Fibroblast of lung (primary cell): ENCODE data around the gene BEND7. TPM values are rescaled to one million over a fixed set of nuclear protein-coding genes. Genes with fewer than 3 reads are reported as not detected.

Source experiments
- DNase-seq, 2 donors: peaks; one replicate each; pipeline versions ENCODE4 v3.0.0 to v3.0.0-alpha.2; 2010; ENCODE audit warnings: low read depth in 2 of 2
- H2AFZ ChIP-seq: 2 replicates; pipeline ENCODE4 v1.5.1; 2012; ENCODE audit warnings: low read length, control low read depth, inconsistent platforms
- H3K27ac ChIP-seq: 2 replicates; pipeline ENCODE4 v1.5.1; 2011; ENCODE audit warnings: low read length, control low read depth; ENCODE audit not compliant: insufficient read depth
- H3K27me3 ChIP-seq: 2 replicates; pipeline ENCODE4 v1.5.1; 2011; ENCODE audit warnings: mild to moderate bottlenecking, low read length; ENCODE audit not compliant: control insufficient read depth, insufficient read depth
- H3K36me3 ChIP-seq: 2 replicates; pipeline ENCODE4 v1.5.1; 2011; ENCODE audit warnings: low read length; ENCODE audit not compliant: control insufficient read depth, insufficient read depth
- H3K4me1 ChIP-seq: 2 replicates; pipeline ENCODE4 v1.5.1; 2011; ENCODE audit warnings: low read length; ENCODE audit not compliant: control insufficient read depth, insufficient read depth; ENCODE audit errors: extremely low read depth
- H3K4me2 ChIP-seq: 2 replicates; pipeline ENCODE4 v1.5.1; 2011; ENCODE audit warnings: low read length, control low read depth; ENCODE audit not compliant: insufficient read depth; ENCODE audit errors: extremely low read depth
- H3K4me3 ChIP-seq, 4 experiments: fragments of 200-600 bp in 1 of 4; sonication (generic) in 1 of 4; replicated peaks in 1 of 4; 2 replicates each; pipeline ENCODE4 v1.5.1; 2011 to 2016; ENCODE audit warnings: low read length in 4 of 4, low read depth in 3 of 4, mild to moderate bottlenecking in 3 of 4, control low read depth in 2 of 4, inconsistent platforms in 1 of 4, mixed read lengths in 1 of 4; ENCODE audit not compliant: insufficient read depth in 1 of 4; ENCODE audit errors: control extremely low read depth in 1 of 4
- H3K79me2 ChIP-seq: 2 replicates; pipeline ENCODE4 v1.5.1; 2012; ENCODE audit warnings: mild to moderate bottlenecking, low read length, inconsistent platforms; ENCODE audit not compliant: control insufficient read depth, insufficient read depth
- H3K9ac ChIP-seq: 2 replicates; pipeline ENCODE4 v1.5.1; 2011; ENCODE audit warnings: mild to moderate bottlenecking, low read length, control low read depth; ENCODE audit not compliant: insufficient read depth
- H3K9me3 ChIP-seq: 2 replicates; pipeline ENCODE4 v1.5.1; 2012; ENCODE audit warnings: low read depth, low read length; ENCODE audit not compliant: control insufficient read depth, insufficient read depth
- H4K20me1 ChIP-seq: 2 replicates; pipeline ENCODE4 v1.5.1; 2011; ENCODE audit warnings: low read length; ENCODE audit not compliant: control insufficient read depth, insufficient read depth; ENCODE audit errors: extremely low read depth
- CTCF ChIP-seq, 2 donors: IDR thresholded peaks in 1 of 2; conservative IDR thresholded peaks in 1 of 2; 1 replicate in 1 of 2; 2 replicates in 1 of 2; pipeline ENCODE4 v1.5.1; 2011 to 2012; ENCODE audit warnings: low read length in 2 of 2, control low read depth in 1 of 2, inconsistent platforms in 1 of 2, low read depth in 1 of 2, mild to moderate bottlenecking in 1 of 2
- EZH2 ChIP-seq: IDR thresholded peaks from 2 replicates; pipeline ENCODE4 v1.5.1; 2012; ENCODE audit warnings: low read length, control low read depth, mild to moderate bottlenecking; ENCODE audit errors: missing control alignments
- polyA plus RNA-seq, 2 donors: library from polyadenylated mRNA; depleted of rRNA in 1 of 2; stranded (reverse) in 1 of 2; unstranded in 1 of 2; fragments of >200 nt; gene quantifications; 2 replicates each; pipeline ENCODE4 v1.2.1, GENCODE V29; 2011 to 2012; ENCODE audit warnings: missing spikeins in 1 of 2
- total RNA-seq: library from RNA; depleted of rRNA; stranded (reverse); fragments of >200 nt; gene quantifications from 2 replicates; pipeline ENCODE4 v1.2.1, GENCODE V29; 2014

Gene BEND7
- total and polyA plus RNA-seq, 2 donors (not counting 1 experiment from before 2014, with no cell fraction given), result 6.2 to 10.6 TPM

- no peaks in the 10 kb centered on the region for H4K20me1 ChIP-seq
- DNase-seq, result no peak
- H3K79me2 ChIP-seq, result no peaks in the 10 kb centered on the region
- H3K4me1 ChIP-seq, result no peaks in the 10 kb centered on the region
- no peak overlapping the region for H3K9ac ChIP-seq
- H3K4me3 ChIP-seq, result no peak overlapping the region
- H3K36me3 ChIP-seq, result no peaks in the 10 kb centered on the region
- no peak overlapping the region for H2AFZ ChIP-seq
- H3K4me2 ChIP-seq, result no peak overlapping the region
- H3K9me3 ChIP-seq, result no peaks in the 10 kb centered on the region
- peaks cover 7% of the 10 kb centered on the region for H3K27me3 ChIP-seq
- no peak for TF ChIP-seq CTCF (conservative IDR thresholded peaks at IDR 0.05 in 1 of 2, IDR thresholded peaks at IDR 0.05 in 1 of 2; ENCODE audit: low read depth in 1 of 2, low read length in 2 of 2)
- no peak for TF ChIP-seq EZH2
- H3K27ac ChIP-seq, result no peak overlapping the region
Measured at GRCh38 chr10:13392701-13393100, 136.1 kb downstream of the BEND7 start.

Other genes with a start within 250 kb of the BEND7 start
- 23.1 and 31.5 TPM in 2 replicates for gene PHYH, start 228.9 kb downstream of the BEND7 start, total RNA-seq
- 21.8 and 28.6 TPM in 2 replicates for gene PHYH, start 228.9 kb downstream of the BEND7 start, polyA plus RNA-seq
- 23.9 and 27.4 TPM in 2 replicates for gene SEPHS1, start 180.7 kb downstream of the BEND7 start, total RNA-seq
- gene SEPHS1, start 180.7 kb downstream of the BEND7 start, polyA plus RNA-seq, result 50.6 and 57.8 TPM in 2 replicates
- gene PRPF18, start 58.0 kb upstream of the BEND7 start, total RNA-seq, result 30.1 and 36.5 TPM in 2 replicates
- 28.6 and 28.8 TPM in 2 replicates for gene PRPF18, start 58.0 kb upstream of the BEND7 start, polyA plus RNA-seq